ENCODE measurements around the gene MBLAC1.

The MBLAC1 gene, protein sequence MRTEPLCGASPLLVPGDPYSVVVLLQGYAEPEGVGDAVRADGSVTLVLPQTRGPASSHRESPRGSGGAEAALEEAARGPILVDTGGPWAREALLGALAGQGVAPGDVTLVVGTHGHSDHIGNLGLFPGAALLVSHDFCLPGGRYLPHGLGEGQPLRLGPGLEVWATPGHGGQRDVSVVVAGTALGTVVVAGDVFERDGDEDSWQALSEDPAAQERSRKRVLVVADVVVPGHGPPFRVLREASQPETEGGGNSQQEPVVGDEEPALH

DNA sequence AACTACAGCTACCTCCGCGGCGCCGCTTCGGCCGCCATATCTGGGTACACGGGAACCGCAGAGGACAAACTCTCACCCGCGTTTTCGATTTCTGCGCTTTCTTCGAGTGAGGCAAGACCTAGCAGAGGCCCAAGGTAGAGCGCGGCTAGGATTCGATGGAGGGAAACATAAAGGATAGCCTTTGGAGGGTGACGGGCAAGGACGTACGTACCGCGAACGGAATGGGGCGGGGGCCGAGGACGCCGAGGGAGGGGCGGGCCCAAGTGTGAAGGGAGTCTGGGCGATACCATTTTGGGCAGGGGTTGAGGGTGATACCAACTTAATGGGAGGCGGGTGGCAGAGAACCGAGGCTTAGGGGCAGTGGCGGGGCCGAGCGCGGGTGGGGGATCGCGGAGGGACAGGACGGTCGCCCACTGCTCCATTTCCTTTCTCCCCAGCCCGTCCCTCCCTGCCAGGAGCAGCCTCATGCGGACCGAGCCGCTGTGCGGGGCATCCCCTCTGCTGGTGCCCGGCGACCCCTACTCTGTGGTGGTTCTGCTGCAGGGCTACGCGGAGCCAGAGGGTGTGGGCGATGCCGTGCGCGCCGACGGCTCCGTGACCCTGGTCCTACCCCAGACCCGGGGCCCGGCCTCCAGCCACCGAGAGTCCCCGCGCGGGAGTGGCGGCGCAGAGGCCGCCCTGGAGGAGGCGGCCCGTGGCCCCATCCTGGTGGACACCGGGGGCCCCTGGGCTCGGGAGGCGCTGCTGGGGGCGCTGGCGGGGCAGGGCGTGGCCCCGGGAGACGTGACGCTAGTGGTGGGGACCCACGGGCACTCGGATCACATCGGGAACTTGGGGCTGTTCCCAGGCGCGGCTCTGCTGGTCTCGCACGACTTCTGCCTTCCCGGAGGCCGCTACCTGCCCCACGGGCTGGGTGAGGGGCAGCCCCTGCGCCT is at the start of gene MBLAC1:
Gene MBLAC1, plus strand, starts transcription at position 37 of the 935 bp plus-strand sequence. Its CDS starts 429 bp downstream, at position 466.
- peak within 1 kb of the TSS; percentile 93 for H3K4me3 ChIP-seq (ENCODE audit: low read length)
- TF ChIP-seq, protein P1, sequence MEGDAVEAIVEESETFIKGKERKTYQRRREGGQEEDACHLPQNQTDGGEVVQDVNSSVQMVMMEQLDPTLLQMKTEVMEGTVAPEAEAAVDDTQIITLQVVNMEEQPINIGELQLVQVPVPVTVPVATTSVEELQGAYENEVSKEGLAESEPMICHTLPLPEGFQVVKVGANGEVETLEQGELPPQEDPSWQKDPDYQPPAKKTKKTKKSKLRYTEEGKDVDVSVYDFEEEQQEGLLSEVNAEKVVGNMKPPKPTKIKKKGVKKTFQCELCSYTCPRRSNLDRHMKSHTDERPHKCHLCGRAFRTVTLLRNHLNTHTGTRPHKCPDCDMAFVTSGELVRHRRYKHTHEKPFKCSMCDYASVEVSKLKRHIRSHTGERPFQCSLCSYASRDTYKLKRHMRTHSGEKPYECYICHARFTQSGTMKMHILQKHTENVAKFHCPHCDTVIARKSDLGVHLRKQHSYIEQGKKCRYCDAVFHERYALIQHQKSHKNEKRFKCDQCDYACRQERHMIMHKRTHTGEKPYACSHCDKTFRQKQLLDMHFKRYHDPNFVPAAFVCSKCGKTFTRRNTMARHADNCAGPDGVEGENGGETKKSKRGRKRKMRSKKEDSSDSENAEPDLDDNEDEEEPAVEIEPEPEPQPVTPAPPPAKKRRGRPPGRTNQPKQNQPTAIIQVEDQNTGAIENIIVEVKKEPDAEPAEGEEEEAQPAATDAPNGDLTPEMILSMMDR (conservative IDR thresholded peaks at IDR 0.05; ENCODE audit: low read length), result no peak
- peak; percentile 93 for DNase-seq (ENCODE audit: low read depth)

DNA sequence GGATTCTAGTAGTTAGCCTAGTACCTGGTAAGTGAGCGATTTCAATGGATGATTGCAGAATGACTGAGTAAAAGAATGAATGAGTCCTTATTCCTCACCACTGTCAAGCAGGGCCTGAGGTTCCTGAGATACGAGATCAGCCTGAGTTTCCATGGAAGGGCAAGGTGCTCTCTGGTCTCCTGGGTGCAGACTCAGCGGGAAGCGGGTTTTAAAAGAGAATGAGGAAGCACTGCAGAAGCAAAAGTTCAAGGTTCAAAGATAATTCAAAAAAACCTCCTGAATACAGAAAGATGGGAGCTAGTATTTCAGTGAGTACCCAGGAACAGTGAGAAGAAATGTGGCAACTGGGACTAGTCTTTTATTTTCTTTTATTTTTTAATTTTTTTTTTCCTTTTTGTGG is 49.6 kb upstream of the MBLAC1 start:
- DNase-seq (ENCODE audit: low read depth), result no peak
- no peak overlapping the region for H3K4me3 ChIP-seq (ENCODE audit: low read length)
- TF ChIP-seq, protein P1 (conservative IDR thresholded peaks at IDR 0.05; ENCODE audit: low read length), result no peak

DNA sequence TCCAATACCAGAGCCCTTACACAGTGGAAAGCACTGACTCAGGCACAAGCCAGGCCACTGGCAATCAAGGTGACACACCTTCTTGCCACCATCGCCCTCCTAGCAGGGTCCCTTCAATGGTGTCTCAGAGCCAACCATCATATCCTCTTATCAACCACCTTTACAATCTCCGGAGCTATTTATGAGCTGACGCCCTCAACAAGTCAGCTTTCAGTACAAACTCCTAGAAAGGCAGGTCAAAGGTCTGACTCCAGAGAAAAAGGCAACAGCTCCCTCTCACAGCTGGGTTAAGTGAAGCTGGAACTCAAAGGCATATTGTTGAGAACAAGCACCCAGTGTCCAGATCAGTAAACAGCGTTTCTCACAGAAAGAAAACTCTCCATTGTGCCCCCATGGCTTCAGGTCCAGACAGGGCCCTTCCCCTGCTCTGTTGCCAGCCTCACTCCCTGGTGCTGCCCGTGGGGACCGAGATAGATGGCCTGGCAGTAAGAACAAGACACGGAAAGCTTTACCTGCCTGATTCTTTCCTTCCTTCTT is 47.7 kb upstream of the MBLAC1 start:
- H3K4me3 ChIP-seq (ENCODE audit: low read length), result no peak overlapping the region
- no peak for DNase-seq (ENCODE audit: low read depth)
- TF ChIP-seq, protein P1 (conservative IDR thresholded peaks at IDR 0.05; ENCODE audit: low read length), result no peak

DNA sequence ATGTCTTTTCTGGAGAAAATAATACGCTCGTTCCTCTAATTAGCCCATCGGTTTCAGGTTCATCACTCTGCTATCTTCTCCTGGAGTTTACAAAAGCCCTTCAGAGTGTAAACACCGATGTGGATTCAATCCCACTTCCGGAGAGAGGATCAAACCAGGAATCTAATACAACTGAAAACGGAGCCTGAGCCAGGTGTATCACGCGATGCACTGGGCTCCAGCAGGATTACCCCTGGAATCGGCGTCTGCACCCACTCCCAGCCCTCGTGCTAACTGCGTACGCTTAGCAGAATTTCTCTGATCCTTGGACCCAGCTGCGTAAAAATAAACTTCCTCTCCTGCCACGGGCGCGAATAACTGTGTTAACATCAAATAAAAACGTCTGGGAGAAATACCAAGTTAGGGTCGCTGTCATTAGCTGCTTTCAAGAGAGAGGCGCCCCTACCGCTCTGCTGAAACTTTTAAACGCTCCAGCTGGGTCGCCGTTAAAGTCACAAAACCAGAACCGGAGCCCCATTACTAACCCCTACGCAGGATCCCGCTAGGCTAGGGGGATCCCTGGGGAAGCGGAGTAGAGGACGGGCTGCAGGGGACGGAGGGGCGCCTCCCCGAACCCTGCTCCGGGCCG is 45.7 kb upstream of the MBLAC1 start:
- TF ChIP-seq, protein P1 (conservative IDR thresholded peaks at IDR 0.05; ENCODE audit: low read length), result no peak
- peak; percentile 8 for DNase-seq (ENCODE audit: low read depth)
- peak overlapping the region; percentile 94 for H3K4me3 ChIP-seq (ENCODE audit: low read length)

DNA sequence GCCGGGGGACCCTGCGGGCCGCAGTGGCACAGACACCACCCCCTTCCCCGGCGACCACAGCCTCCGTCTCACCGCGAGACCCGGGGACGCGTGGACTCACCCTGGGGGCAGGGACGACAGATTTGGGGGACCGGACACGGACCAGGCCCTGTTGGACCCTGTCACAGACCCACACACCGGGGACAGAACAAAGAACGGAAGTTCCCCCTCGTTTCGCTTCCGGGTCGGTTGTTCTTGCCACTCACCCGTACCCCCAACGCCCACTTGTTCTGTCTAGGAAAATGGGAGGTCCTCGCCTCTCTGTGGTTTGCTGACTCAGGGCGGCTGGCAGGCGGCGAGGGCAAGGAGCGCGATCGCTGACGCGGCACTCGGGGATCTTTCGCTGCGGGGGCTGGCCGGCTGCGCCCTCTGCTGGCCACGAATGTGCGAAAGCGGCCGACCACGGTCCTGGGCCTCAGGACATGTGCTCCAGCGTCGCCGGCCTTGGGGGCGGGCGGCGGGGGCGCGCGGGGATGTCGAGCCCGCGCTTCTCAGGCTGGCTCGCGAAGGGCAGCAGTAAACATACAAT is 45.1 kb upstream of the MBLAC1 start, which contains the start of gene ZNF3:
Gene ZNF3, minus strand, starts transcription at position 189 of the 568 bp plus-strand sequence. CDS start 4,366 bp downstream, outside the sequence.
- TF ChIP-seq, protein P1 (conservative IDR thresholded peaks at IDR 0.05; ENCODE audit: low read length), result peak; percentile 69
- peak within 1 kb of the TSS; percentile 94 for H3K4me3 ChIP-seq (ENCODE audit: low read length)
- peak; percentile 99 for DNase-seq (ENCODE audit: low read depth)

DNA sequence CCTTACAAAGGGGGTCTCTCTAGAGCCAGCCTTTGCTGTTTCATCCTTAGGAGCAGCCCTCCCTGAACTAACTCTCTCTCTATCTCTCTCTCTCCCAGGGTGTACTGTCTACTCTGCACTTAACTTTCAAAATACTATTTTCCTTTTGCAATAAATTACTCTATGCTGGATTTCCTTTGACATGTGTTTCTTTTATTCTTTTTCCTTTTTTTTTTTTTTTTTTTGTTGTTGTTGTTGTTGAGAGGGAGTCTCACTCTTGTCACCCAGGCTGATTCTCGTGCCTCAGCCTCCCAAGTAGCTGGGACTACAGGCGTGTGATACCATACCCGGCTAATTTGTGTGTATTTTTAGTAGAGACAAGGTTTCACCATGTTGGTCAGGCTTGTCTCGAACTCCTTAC is 43.8 kb upstream of the MBLAC1 start:
- H3K4me3 ChIP-seq (ENCODE audit: low read length), result no peak overlapping the region
- TF ChIP-seq, protein P1 (conservative IDR thresholded peaks at IDR 0.05; ENCODE audit: low read length), result no peak
- DNase-seq (ENCODE audit: low read depth), result no peak

Data from AG10803 (cell line).